ENCODE results near the gene PELI3. TPM values are rescaled to one million over a fixed set of nuclear protein-coding genes. Genes with fewer than 3 reads are reported as not detected.
A peak's percentile ranks its signal among the peaks of the same experiment; 100 is the strongest.
"Not testable (repeated sequence)": the region's sequence is repeated elsewhere in the genome, so short reads cannot be mapped to it uniquely, and the experiment has no call there.

Gene PELI3
- total RNA-seq, 1 donor from 2014 or later = 13.5 TPM

GRCh38 chr11:66440940-66441282 lies 25.8 kb upstream of the PELI3 start:
- DNase-seq (ENCODE audit: low spot score in 2 of 2); FAIRE-seq: not testable (repeated sequence)

- DNase-seq (ENCODE audit: low spot score in 2 of 2) = no peak
- FAIRE-seq = no peak
Measured at GRCh38 chr11:66443602-66444001, 23.1 kb upstream of the PELI3 start.

GRCh38 chr11:66447012-66447411 lies 19.7 kb upstream of the PELI3 start:
- no peak for FAIRE-seq
- no peak for DNase-seq (ENCODE audit: low spot score in 2 of 2)

- FAIRE-seq (no peak), DNase-seq (ENCODE audit: low spot score in 2 of 2) (no peak)
Measured at GRCh38 chr11:66448523-66448922, 18.2 kb upstream of the PELI3 start.

GRCh38 chr11:66450560-66450959 lies 16.1 kb upstream of the PELI3 start:
- no peak for FAIRE-seq
- no peak for DNase-seq (ENCODE audit: low spot score in 2 of 2)

GRCh38 chr11:66451663-66452062 lies 15.0 kb upstream of the PELI3 start:
- DNase-seq (ENCODE audit: low spot score in 2 of 2) (no peak), FAIRE-seq (no peak)

- DNase-seq (ENCODE audit: low spot score in 2 of 2) = no peak
- no peak for FAIRE-seq
Measured at GRCh38 chr11:66454247-66454646, 12.5 kb upstream of the PELI3 start.

GRCh38 chr11:66454828-66455227 lies 11.9 kb upstream of the PELI3 start:
- no peak for DNase-seq (ENCODE audit: low spot score in 2 of 2)
- FAIRE-seq = no peak

GRCh38 chr11:66457826-66458225 lies 8.9 kb upstream of the PELI3 start:
- FAIRE-seq (no peak), DNase-seq (ENCODE audit: low spot score in 2 of 2) (no peak)

- FAIRE-seq (no peak), DNase-seq (ENCODE audit: low spot score in 2 of 2) (no peak)
Measured at GRCh38 chr11:66459138-66459778, 7.4 kb upstream of the PELI3 start.

GRCh38 chr11:66462010-66462409 lies 4.7 kb upstream of the PELI3 start:
- no peak for DNase-seq (ENCODE audit: low spot score in 2 of 2)
- no peak for FAIRE-seq

GRCh38 chr11:66462911-66463310 lies 3.8 kb upstream of the PELI3 start:
- FAIRE-seq = no peak
- DNase-seq (ENCODE audit: low spot score in 2 of 2) = no peak

GRCh38 chr11:66464116-66464515 lies 2.6 kb upstream of the PELI3 start:
- not testable (repeated sequence) for DNase-seq (ENCODE audit: low spot score in 2 of 2); FAIRE-seq

- DNase-seq (ENCODE audit: low spot score in 2 of 2) = no peak
- no peak for FAIRE-seq
Measured at GRCh38 chr11:66464916-66465315, 1.8 kb upstream of the PELI3 start.

GRCh38 chr11:66465373-66466224 lies 1.1 kb upstream of the PELI3 start:
- FAIRE-seq (no peak), DNase-seq (ENCODE audit: low spot score in 2 of 2) (no peak)

GRCh38 chr11:66467034-66467659 lies 442 bp downstream of the PELI3 start:
- FAIRE-seq (no peak), DNase-seq (ENCODE audit: low spot score in 2 of 2) (peak in 1 of 2 donors; percentile 60)

GRCh38 chr11:66467756-66468155 lies 1.1 kb downstream of the PELI3 start:
- peak in 1 of 2 donors; percentile 61 for DNase-seq (ENCODE audit: low spot score in 2 of 2)
- no peak for FAIRE-seq

GRCh38 chr11:66468691-66469090 lies 2.0 kb downstream of the PELI3 start:
- FAIRE-seq (no peak), DNase-seq (ENCODE audit: low spot score in 2 of 2) (no peak)

GRCh38 chr11:66469441-66469840 lies 2.7 kb downstream of the PELI3 start:
- FAIRE-seq = no peak
- DNase-seq (ENCODE audit: low spot score in 2 of 2) = no peak

- no peak for DNase-seq (ENCODE audit: low spot score in 2 of 2)
- no peak for FAIRE-seq
Measured at GRCh38 chr11:66470015-66470414, 3.3 kb downstream of the PELI3 start.

- DNase-seq (ENCODE audit: low spot score in 2 of 2) = no peak
- no peak for FAIRE-seq
Measured at GRCh38 chr11:66471142-66471541, 4.4 kb downstream of the PELI3 start.

- FAIRE-seq = no peak
Measured at GRCh38 chr11:66472054-66472453, 5.3 kb downstream of the PELI3 start.

More at GRCh38 chr11:66472054-66472453, 5.3 kb downstream of the PELI3 start:
- no peak for DNase-seq (ENCODE audit: low spot score in 2 of 2)

Measured in frontal cortex (tissue), 4 donors.